HepG2 (cell line): ENCODE data around the gene CSRNP3. TPM values are rescaled to one million over a fixed set of nuclear protein-coding genes. Genes with fewer than 3 reads are reported as not detected.
A peak's percentile ranks its signal among the peaks of the same experiment; 100 is the strongest.
"Not testable (repeated sequence)": the region's sequence is repeated elsewhere in the genome, so short reads cannot be mapped to it uniquely, and the experiment has no call there.

Experiments
- ATAC-seq: fragments of 200-7000 bp; cut with Tn5 transposase; 3 replicates; pipeline ENCODE4 v1.9.1; 2020; ENCODE audit warnings: mild to moderate bottlenecking, moderate library complexity
- BruUV-seq: library from RNA; stranded (reverse); fragments of 400-500 nt; replicated peaks from 2 replicates; lab custom pipeline; 2021; lab: Mats Ljungman, UMichigan
- CTCF ChIA-PET: fragments of 300-600 bp; formaldehyde crosslinking; extraction: SDS; loops from one replicate; lab custom pipeline; 2021; ENCODE audit warnings: low total read pairs, inconsistent platforms, low intra/inter-chr PET ratio; lab: Yijun Ruan, JAX
- POLR2A ChIA-PET: fragments of 350-600 bp; sonication (Branson Sonifier 250); formaldehyde crosslinking; loops from one replicate; lab custom pipeline; 2020; ENCODE audit warnings: antibody characterized with exemption, inconsistent platforms; lab: Yijun Ruan, JAX
- DNase-seq: peaks from one replicate; pipeline ENCODE4 v3.0.0-alpha.2; 2015; ENCODE audit warnings: low spot score
- FAIRE-seq: peaks from 3 replicates; lab custom pipeline; 2011; peaks lifted over from hg19 to GRCh38; lab: Jason Lieb, UNC
- H2AFZ ChIP-seq: one replicate; pipeline ENCODE4 v1.6.1; 2011; ENCODE audit warnings: low read length, inconsistent platforms
- H3K27ac ChIP-seq: fragments of 300-600 bp; 3 replicates; pipeline ENCODE4 v1.8.0; 2011; ENCODE audit warnings: mixed run types, mild to moderate bottlenecking, mixed read lengths, low read length, inconsistent platforms; ENCODE audit not compliant: insufficient read depth; ENCODE audit errors: extremely low read length
- H3K27me3 ChIP-seq, 2 experiments: fragments of 200-600 bp in 1 of 2; 2 replicates in 1 of 2; 3 replicates in 1 of 2; pipeline versions ENCODE4 v1.6.0 to v1.8.0; 2011; ENCODE audit warnings: low read length in 2 of 2, mild to moderate bottlenecking in 2 of 2, moderate library complexity in 2 of 2, inconsistent platforms in 1 of 2; ENCODE audit not compliant: insufficient read depth in 2 of 2, control insufficient read depth in 1 of 2
- H3K36me3 ChIP-seq, 2 experiments: fragments of 200-600 bp in 1 of 2; replicated peaks in 1 of 2; 2 replicates in 1 of 2; 3 replicates in 1 of 2; pipeline versions ENCODE4 v1.5.1 to v1.8.0; 2011; ENCODE audit warnings: low read length in 2 of 2, inconsistent platforms in 1 of 2; ENCODE audit not compliant: insufficient read depth in 2 of 2, control insufficient read depth in 1 of 2
- H3K4me1 ChIP-seq: 2 replicates; pipeline ENCODE4 v1.5.1; 2012; ENCODE audit warnings: low read length, inconsistent platforms; ENCODE audit not compliant: insufficient read depth
- H3K4me2 ChIP-seq: 2 replicates; pipeline ENCODE4 v1.6.0; 2011; ENCODE audit warnings: low read depth, low read length, inconsistent platforms
- H3K4me3 ChIP-seq, 3 experiments: fragments of 200-600 bp in 1 of 3; sonication (generic), shearing (Covaris generic) in 1 of 3; replicated peaks in 1 of 3; 2 replicates each; pipeline ENCODE4 v1.5.1; 2011 to 2016; ENCODE audit warnings: low read length in 3 of 3, inconsistent platforms in 2 of 3, low read depth in 2 of 3, mild to moderate bottlenecking in 2 of 3, control low read depth in 1 of 3, mixed read lengths in 1 of 3; ENCODE audit not compliant: insufficient read depth in 1 of 3
- H3K79me2 ChIP-seq: one replicate; pipeline ENCODE4 v1.6.1; 2011; ENCODE audit warnings: low read length, inconsistent platforms; ENCODE audit not compliant: insufficient read depth
- H3K9ac ChIP-seq: 2 replicates; pipeline ENCODE4 v1.6.0; 2011; ENCODE audit warnings: mild to moderate bottlenecking, low read depth, low read length, inconsistent platforms; ENCODE audit not compliant: insufficient read depth
- H3K9me3 ChIP-seq: 2 replicates; pipeline ENCODE4 v1.5.1; 2012; ENCODE audit warnings: mild to moderate bottlenecking, low read length
- H4K20me1 ChIP-seq: 2 replicates; pipeline ENCODE4 v1.6.0; 2011; ENCODE audit warnings: inconsistent platforms, mild to moderate bottlenecking, low read length, moderate library complexity; ENCODE audit not compliant: insufficient read depth
- AGO1 ChIP-seq: fragments of 200-400 bp; formaldehyde crosslinking; IDR thresholded peaks from 2 replicates; pipeline ENCODE4 v1.6.1; 2017; ENCODE audit warnings: mild to moderate bottlenecking, low read depth, low read length, moderate library complexity; ENCODE audit not compliant: poor library complexity, severe bottlenecking
- CCAR2 ChIP-seq: fragments of 200-400 bp; formaldehyde crosslinking; optimal IDR thresholded peaks from 2 replicates; pipeline ENCODE3; 2018; ENCODE audit warnings: low read depth, mild to moderate bottlenecking, low read length, moderate library complexity
- FLYWCH1 ChIP-seq: sonication (generic); formaldehyde crosslinking; IDR thresholded peaks from 2 replicates; pipeline ENCODE4 v1.8.1; 2023; ENCODE audit warnings: mild to moderate bottlenecking, missing genetic modification reagents
- HNF4A ChIP-seq: sonication (generic); formaldehyde crosslinking; IDR thresholded peaks from 2 replicates; pipeline ENCODE4 v1.4.0; 2020; ENCODE audit warnings: missing genetic modification reagents
- HNF4G ChIP-seq, 2 experiments: sonication (generic) in 1 of 2; formaldehyde crosslinking in 1 of 2; IDR thresholded peaks; 2 replicates each; pipeline versions ENCODE4 v1.4.0 to v1.6.1; 2011 to 2020; ENCODE audit warnings: borderline replicate concordance in 2 of 2, low read depth in 2 of 2, mild to moderate bottlenecking in 2 of 2, low read length in 1 of 2, missing genetic modification reagents in 1 of 2, moderate library complexity in 1 of 2
- JUNB ChIP-seq: sonication (generic); formaldehyde crosslinking; IDR thresholded peaks from 2 replicates; pipeline ENCODE4 v1.8.0; 2022; ENCODE audit warnings: missing genetic modification reagents, mild to moderate bottlenecking, borderline replicate concordance
- JUND ChIP-seq: sonication (generic); formaldehyde crosslinking; IDR thresholded peaks from 2 replicates; pipeline ENCODE4 v1.8.0; 2022; ENCODE audit warnings: mild to moderate bottlenecking, missing genetic modification reagents
- PHF8 ChIP-seq: sonication (generic); formaldehyde crosslinking; IDR thresholded peaks from 2 replicates; pipeline ENCODE4 v1.5.0; 2020; ENCODE audit warnings: missing genetic modification reagents
- PPARG ChIP-seq: conservative IDR thresholded peaks from 2 replicates; pipeline ENCODE4 v1.6.1; 2016; ENCODE audit warnings: missing biosample characterization, missing genetic modification reagents
- SMARCE1 ChIP-seq: fragments of 450-650 bp; IDR thresholded peaks from 2 replicates; pipeline ENCODE4 v1.6.1; 2017; ENCODE audit warnings: borderline replicate concordance
- TBP ChIP-seq: sonication (generic); formaldehyde crosslinking; IDR thresholded peaks from 2 replicates; pipeline ENCODE4 v1.5.0; 2020; ENCODE audit warnings: missing genetic modification reagents
- ZNF264 ChIP-seq: sonication (generic); formaldehyde crosslinking; IDR thresholded peaks from 2 replicates; pipeline ENCODE4 v1.4.0; 2020; ENCODE audit warnings: missing genetic modification reagents
- ZNF431 ChIP-seq: sonication (generic); formaldehyde crosslinking; IDR thresholded peaks from 2 replicates; pipeline ENCODE4 v1.9.0; 2022; ENCODE audit warnings: missing genetic modification reagents, low read depth, mild to moderate bottlenecking, borderline replicate concordance
- ZNF558 ChIP-seq: sonication (generic); formaldehyde crosslinking; IDR thresholded peaks from 2 replicates; pipeline ENCODE4 v1.9.0; 2022; ENCODE audit warnings: mild to moderate bottlenecking, missing genetic modification reagents, borderline replicate concordance
- WGBS: methylation state at CpG from one replicate; pipeline ENCODE4 v1.1.6; 2017; ENCODE audit warnings: low lambda C conversion rate; 5-methylcytosine and 5-hydroxymethylcytosine counted together
- in situ Hi-C: cut with HindIII; loops from 2 replicates; pipeline ENCODE4 v1.10.0; 2017; ENCODE audit warnings: low pct_unique_long_range_greater_than_20kb; ENCODE audit not compliant: extremely low pct_ligation_motif_present
- intact Hi-C: fragments of 100-400 bp; cut with micrococcal nuclease; formaldehyde crosslinking; loops from one replicate; pipeline ENCODE4 v1.10.0; 2022; ENCODE audit not compliant: unreplicated experiment
- polyA plus RNA-seq, 8 experiments: library from polyadenylated mRNA; depleted of rRNA in 3 of 8; stranded (reverse) in 7 of 8; unstranded in 1 of 8; fragments of >200 nt; fragmentation: Illumina TruSeq in 4 of 8; extraction: Trizol in 4 of 8; gene quantifications; 2 replicates each; pipeline versions ENCODE4 v1.2.1 to v1.2.3, GENCODE V29; 2011 to 2016; ENCODE audit warnings: low read depth in 4 of 8, missing spikeins in 1 of 8, mixed read lengths in 1 of 8; ENCODE audit not compliant: insufficient read depth in 1 of 8
- total RNA-seq, 5 experiments: library from RNA; depleted of rRNA; stranded (reverse); fragments of >200 nt; fragmentation: Illumina TruSeq; extraction: Trizol; gene quantifications; 2 replicates each; pipeline ENCODE4 v1.2.3, GENCODE V29; 2016; ENCODE audit warnings: low read depth in 1 of 5
- TF ChIP-seq, protein P1 (sequence below): fragments of 450-650 bp; IDR thresholded peaks from 2 replicates; pipeline ENCODE4 v1.6.1; 2017; ENCODE audit warnings: mild to moderate bottlenecking

The CSRNP3 gene
- total and polyA plus RNA-seq, 2 of the 13 experiments (the other 11 are each of a cell fraction or from before 2014, with no cell fraction given) = not detected

DNA sequence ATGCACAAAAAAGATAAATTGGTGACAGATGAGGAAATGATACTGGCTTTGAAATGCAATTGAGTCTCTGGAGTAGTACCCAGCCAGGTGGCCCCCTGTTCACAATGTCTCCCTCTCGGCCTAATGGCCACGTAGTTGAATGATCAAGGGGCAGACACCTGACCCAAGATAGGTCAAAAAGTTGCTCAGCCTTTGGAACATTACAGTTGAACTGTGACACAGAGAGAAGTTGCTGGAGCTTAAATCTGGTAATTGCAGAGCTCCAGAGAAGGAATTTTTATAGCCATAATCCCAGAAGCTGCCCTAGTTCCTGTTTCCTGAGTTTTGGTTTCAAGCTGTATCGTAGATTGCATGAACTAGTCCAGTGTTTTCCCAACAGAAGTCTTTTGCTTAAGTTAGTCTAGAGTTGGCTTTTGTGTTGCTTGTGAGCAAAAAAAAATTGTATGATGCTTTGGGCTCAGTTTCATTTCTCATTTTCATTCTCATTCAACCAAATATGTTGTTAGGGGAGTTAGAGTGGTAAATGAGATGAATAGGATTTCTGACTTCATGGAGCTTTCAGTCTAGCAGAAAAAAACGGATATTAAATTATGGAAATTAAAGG is 117.9 kb downstream of the CSRNP3 start (continued):
- TF ChIP-seq PHF8 (CRISPR knock-in tag) = no peak
- no peak for TF ChIP-seq SMARCE1
- TF ChIP-seq ZNF431 (CRISPR knock-in tag) = no peak

GRCh38 chr2:165590999-165591398 is 121.5 kb downstream of the CSRNP3 start:
- H3K27ac ChIP-seq; in situ Hi-C loops; H3K79me2 ChIP-seq; H3K9me3 ChIP-seq; H4K20me1 ChIP-seq; H3K36me3 ChIP-seq; FAIRE-seq; ATAC-seq; H3K4me3 ChIP-seq; BruUV-seq; POLR2A ChIA-PET; intact Hi-C loops; H2AFZ ChIP-seq; CTCF ChIA-PET; H3K4me2 ChIP-seq; H3K9ac ChIP-seq; H3K4me1 ChIP-seq; H3K27me3 ChIP-seq; TF ChIP-seq HNF4G (CRISPR knock-in tag; IDR thresholded peaks at IDR 0.05; ENCODE audit: borderline replicate concordance, low read depth): not testable (repeated sequence)
- peak; percentile 12 for DNase-seq
- TF ChIP-seq HNF4G (IDR thresholded peaks at IDR 0.05; ENCODE audit: borderline replicate concordance, low read depth, low read length) (peak; percentile 24; the same call in 1 of the 2 replicates), PPARG (0 out of 2 replicates have a peak, but pooled peaks have one; percentile 27), HNF4A (CRISPR knock-in tag) (peak; percentile 48)

GRCh38 chr2:165593081-165593480 is 123.6 kb downstream of the CSRNP3 start:
- DNase-seq (no peak), ATAC-seq (no peak), FAIRE-seq (no peak)
- ChIA-PET POLR2A (no interaction called here), CTCF (no interaction called here)
- no peaks in the 10 kb centered on the region for H4K20me1 ChIP-seq
- no peaks in the 10 kb centered on the region; the same call in 1 of the 2 replicates for H3K9me3 ChIP-seq
- no peak overlapping the region for H3K4me3 ChIP-seq
- no peaks in the 10 kb centered on the region for H3K27me3 ChIP-seq
- no peak overlapping the region for H2AFZ ChIP-seq
- no peaks in the 10 kb centered on the region for H3K36me3 ChIP-seq
- WGBS = 78% methylated on average over 3 of the region's 3 CpGs
- no peaks in the 10 kb centered on the region for H3K79me2 ChIP-seq
- H3K4me2 ChIP-seq = no peak overlapping the region
- BruUV-seq = no TSS peak
- in situ Hi-C loops = no loop called here
- no peak overlapping the region for H3K9ac ChIP-seq
- intact Hi-C loops = no loop called here
- H3K27ac ChIP-seq = no peak overlapping the region
- H3K4me1 ChIP-seq = no peaks in the 10 kb centered on the region; the same call in 1 of the 2 replicates
- no peak for TF ChIP-seq FLYWCH1 (CRISPR knock-in tag)
- no peak for TF ChIP-seq JUND (CRISPR knock-in tag)
- no peak for TF ChIP-seq ZNF264 (CRISPR knock-in tag)
- TF ChIP-seq, protein P1, sequence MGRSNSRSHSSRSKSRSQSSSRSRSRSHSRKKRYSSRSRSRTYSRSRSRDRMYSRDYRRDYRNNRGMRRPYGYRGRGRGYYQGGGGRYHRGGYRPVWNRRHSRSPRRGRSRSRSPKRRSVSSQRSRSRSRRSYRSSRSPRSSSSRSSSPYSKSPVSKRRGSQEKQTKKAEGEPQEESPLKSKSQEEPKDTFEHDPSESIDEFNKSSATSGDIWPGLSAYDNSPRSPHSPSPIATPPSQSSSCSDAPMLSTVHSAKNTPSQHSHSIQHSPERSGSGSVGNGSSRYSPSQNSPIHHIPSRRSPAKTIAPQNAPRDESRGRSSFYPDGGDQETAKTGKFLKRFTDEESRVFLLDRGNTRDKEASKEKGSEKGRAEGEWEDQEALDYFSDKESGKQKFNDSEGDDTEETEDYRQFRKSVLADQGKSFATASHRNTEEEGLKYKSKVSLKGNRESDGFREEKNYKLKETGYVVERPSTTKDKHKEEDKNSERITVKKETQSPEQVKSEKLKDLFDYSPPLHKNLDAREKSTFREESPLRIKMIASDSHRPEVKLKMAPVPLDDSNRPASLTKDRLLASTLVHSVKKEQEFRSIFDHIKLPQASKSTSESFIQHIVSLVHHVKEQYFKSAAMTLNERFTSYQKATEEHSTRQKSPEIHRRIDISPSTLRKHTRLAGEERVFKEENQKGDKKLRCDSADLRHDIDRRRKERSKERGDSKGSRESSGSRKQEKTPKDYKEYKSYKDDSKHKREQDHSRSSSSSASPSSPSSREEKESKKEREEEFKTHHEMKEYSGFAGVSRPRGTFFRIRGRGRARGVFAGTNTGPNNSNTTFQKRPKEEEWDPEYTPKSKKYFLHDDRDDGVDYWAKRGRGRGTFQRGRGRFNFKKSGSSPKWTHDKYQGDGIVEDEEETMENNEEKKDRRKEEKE = no peak
- no peak for TF ChIP-seq AGO1
- no peak for TF ChIP-seq CCAR2
- TF ChIP-seq ZNF558 (CRISPR knock-in tag) = no peak
- no peak for TF ChIP-seq JUNB (CRISPR knock-in tag)
- TF ChIP-seq TBP = no peak
